GM23248 (cell line): ENCODE results near the gene FAM174B. TPM values are rescaled to one million over a fixed set of nuclear protein-coding genes. Genes with fewer than 3 reads are reported as not detected.

Experiments
- DNase-seq: peaks from one replicate; pipeline ENCODE4 v3.0.0-alpha.2; 2015
- H2AFZ ChIP-seq: fragments of 200-600 bp; sonication (generic); 2 replicates; pipeline ENCODE4 v1.6.1; 2016; ENCODE audit warnings: antibody characterized with exemption
- H3F3A ChIP-seq: fragments of 200-600 bp; sonication (generic); 2 replicates; pipeline ENCODE4 v1.6.1; 2016; ENCODE audit warnings: mild to moderate bottlenecking, antibody characterized with exemption, mixed run types; ENCODE audit not compliant: insufficient read depth
- H3K27ac ChIP-seq: fragments of 200-600 bp; sonication (generic); 2 replicates; pipeline ENCODE4 v1.5.1; 2016; ENCODE audit warnings: mild to moderate bottlenecking
- H3K27me3 ChIP-seq: fragments of 200-600 bp; sonication (generic); replicated peaks from 2 replicates; pipeline ENCODE4 v1.6.1; 2016; ENCODE audit warnings: mild to moderate bottlenecking; ENCODE audit not compliant: insufficient read depth
- H3K36me3 ChIP-seq: fragments of 200-600 bp; sonication (generic); 2 replicates; pipeline ENCODE4 v1.6.1; 2016; ENCODE audit warnings: low read depth, mild to moderate bottlenecking
- H3K4me1 ChIP-seq: fragments of 200-600 bp; sonication (generic); 2 replicates; pipeline ENCODE4 v1.6.1; 2016; ENCODE audit warnings: mild to moderate bottlenecking; ENCODE audit not compliant: insufficient read depth
- H3K4me2 ChIP-seq: fragments of 200-600 bp; sonication (generic); one replicate; pipeline ENCODE4 v1.6.1; 2016; ENCODE audit warnings: mild to moderate bottlenecking; ENCODE audit not compliant: unreplicated experiment
- H3K4me3 ChIP-seq: fragments of 200-600 bp; sonication (generic); 2 replicates; pipeline ENCODE4 v1.5.1; 2016; ENCODE audit warnings: mild to moderate bottlenecking
- H3K79me2 ChIP-seq: fragments of 200-600 bp; sonication (generic); 2 replicates; pipeline ENCODE4 v1.6.1; 2016; ENCODE audit warnings: mild to moderate bottlenecking; ENCODE audit not compliant: insufficient read depth
- H3K9ac ChIP-seq: fragments of 200-600 bp; sonication (generic); 2 replicates; pipeline ENCODE4 v1.6.1; 2016; ENCODE audit warnings: mild to moderate bottlenecking
- H3K9me2 ChIP-seq: fragments of 200-600 bp; sonication (generic); 2 replicates; pipeline ENCODE4 v1.6.1; 2016; ENCODE audit warnings: mixed run types, mild to moderate bottlenecking, moderate library complexity; ENCODE audit not compliant: insufficient read depth
- H3K9me3 ChIP-seq: fragments of 200-600 bp; sonication (generic); one replicate; pipeline ENCODE4 v1.6.1; 2017; ENCODE audit warnings: low read depth
- H4K20me1 ChIP-seq: fragments of 200-600 bp; sonication (generic); 2 replicates; pipeline ENCODE4 v1.6.0; 2016; ENCODE audit not compliant: insufficient read depth
- EZH2 ChIP-seq: fragments of 200-600 bp; sonication (generic); IDR thresholded peaks from 2 replicates; pipeline ENCODE4 v1.6.1; 2018; ENCODE audit warnings: antibody characterized with exemption, mild to moderate bottlenecking; ENCODE audit not compliant: insufficient read depth, poor library complexity, severe bottlenecking
- EZH2phosphoT487 ChIP-seq: fragments of 200-600 bp; sonication (generic); IDR thresholded peaks from 2 replicates; pipeline ENCODE4 v1.6.1; 2018; ENCODE audit warnings: antibody characterized with exemption, moderate library complexity, mild to moderate bottlenecking, low read depth; ENCODE audit not compliant: insufficient read depth
- WGBS, 2 experiments: methylation state at CpG; one replicate each; pipeline ENCODE4 v1.1.6; 2015 to 2017; ENCODE audit warnings: low lambda C conversion rate in 2 of 2, low coverage in 1 of 2; ENCODE audit errors: missing lambda C conversion rate in 2 of 2; 5-methylcytosine and 5-hydroxymethylcytosine counted together
- in situ Hi-C: fragments of 300-500 bp; cut with MboI; formaldehyde crosslinking; loops from 2 replicates; pipeline ENCODE4 v1.15.0; 2020
- polyA plus RNA-seq: library from polyadenylated mRNA; unstranded; fragments of >200 nt; fragmentation: Nextera tagmentation; extraction: Ambion mirVana; gene quantifications from 2 replicates; pipeline ENCODE4 v1.2.1, GENCODE V29; 2016
- total RNA-seq: library from RNA; depleted of rRNA; stranded (reverse); fragments of >200 nt; shearing (Covaris generic); gene quantifications from 2 replicates; pipeline ENCODE4 v1.2.3, GENCODE V29; 2014

Gene FAM174B
- total and polyA plus RNA-seq, 2 experiments from 2014 or later = 1.8 to 4.4 TPM

- Histone ChIP-seq H3K4me3 (no peak overlapping the region), H4K20me1 (no peaks in the 10 kb centered on the region), H3F3A (no peaks in the 10 kb centered on the region), H3K27ac (no peak overlapping the region), H3K4me2 (no peak overlapping the region), H2AFZ (no peak overlapping the region), H3K9me2 (no peaks in the 10 kb centered on the region), H3K79me2 (no peaks in the 10 kb centered on the region), H3K9ac (no peak overlapping the region), H3K36me3 (no peaks in the 10 kb centered on the region), H3K4me1 (no peaks in the 10 kb centered on the region), H3K9me3 (no peaks in the 10 kb centered on the region), H3K27me3 (0 out of 2 replicates have a peak, but pooled peaks cover 6% of the 10 kb centered on the region)
- TF ChIP-seq EZH2phosphoT487 (no peak), EZH2 (no peak)
- 41 to 45% methylated on average over 9 of the region's 9 CpGs for WGBS, 2 experiments
- in situ Hi-C loops = no loop called here
- no peak for DNase-seq
Observed at GRCh38 chr15:92576597-92577200, 78.9 kb downstream of the FAM174B start.

GRCh38 chr15:92574566-92574965 lies 81.0 kb downstream of the FAM174B start:
- no peaks in the 10 kb centered on the region for H3K79me2 ChIP-seq
- no peak overlapping the region for H2AFZ ChIP-seq
- WGBS, 2 experiments = 8 to 31% methylated on average over 1 of the region's 1 CpG
- 0 out of 2 replicates have a peak, but pooled peaks cover 6% of the 10 kb centered on the region for H3K27me3 ChIP-seq
- no peaks in the 10 kb centered on the region for H3K36me3 ChIP-seq
- H3K9me2 ChIP-seq = no peaks in the 10 kb centered on the region
- no peaks in the 10 kb centered on the region for H3K4me1 ChIP-seq
- H3K4me2 ChIP-seq = no peak overlapping the region
- no peak overlapping the region for H3K9ac ChIP-seq
- H3F3A ChIP-seq = no peaks in the 10 kb centered on the region
- H3K27ac ChIP-seq = no peak overlapping the region
- in situ Hi-C loops = no loop called here
- no peak for DNase-seq
- H3K4me3 ChIP-seq = no peak overlapping the region
- TF ChIP-seq EZH2phosphoT487 (no peak), EZH2 (no peak)
- H3K9me3 ChIP-seq = no peaks in the 10 kb centered on the region
- H4K20me1 ChIP-seq = no peaks in the 10 kb centered on the region

GRCh38 chr15:92574161-92574560 lies 81.4 kb downstream of the FAM174B start:
- no peaks in the 10 kb centered on the region for H3K9me3 ChIP-seq
- H3K9me2 ChIP-seq = no peaks in the 10 kb centered on the region
- no peak overlapping the region for H3K27ac ChIP-seq
- no peaks in the 10 kb centered on the region for H3K36me3 ChIP-seq
- no peaks in the 10 kb centered on the region for H4K20me1 ChIP-seq
- H3K27me3 ChIP-seq = 0 out of 2 replicates have a peak, but pooled peaks cover 6% of the 10 kb centered on the region
- H3K79me2 ChIP-seq = no peaks in the 10 kb centered on the region
- no peaks in the 10 kb centered on the region for H3K4me1 ChIP-seq
- no peak overlapping the region for H3K9ac ChIP-seq
- WGBS, 2 experiments = 20 to 22% methylated on average over 1 of the region's 1 CpG
- in situ Hi-C loops = no loop called here
- H2AFZ ChIP-seq = no peak overlapping the region
- no peak overlapping the region for H3K4me2 ChIP-seq
- H3K4me3 ChIP-seq = no peak overlapping the region
- H3F3A ChIP-seq = no peaks in the 10 kb centered on the region
- no peak for TF ChIP-seq EZH2
- TF ChIP-seq EZH2phosphoT487 = no peak
- no peak for DNase-seq

GRCh38 chr15:92571824-92572223 lies 83.8 kb downstream of the FAM174B start:
- Histone ChIP-seq H3K9ac (no peak overlapping the region), H3K4me1 (no peaks in the 10 kb centered on the region), H3K27ac (no peak overlapping the region), H3F3A (no peaks in the 10 kb centered on the region), H3K36me3 (no peaks in the 10 kb centered on the region), H3K4me2 (no peak overlapping the region), H3K4me3 (no peak overlapping the region), H3K9me2 (no peaks in the 10 kb centered on the region), H2AFZ (no peak overlapping the region), H3K79me2 (no peaks in the 10 kb centered on the region), H3K27me3 (0 out of 2 replicates have a peak, but pooled peaks cover 6% of the 10 kb centered on the region), H3K9me3 (no peaks in the 10 kb centered on the region), H4K20me1 (no peaks in the 10 kb centered on the region)
- TF ChIP-seq EZH2phosphoT487 = no peak
- no peak for TF ChIP-seq EZH2
- WGBS, 2 experiments = 30 to 43% methylated on average over 4 of the region's 4 CpGs
- in situ Hi-C loops = no loop called here
- no peak for DNase-seq
